Uterus (tissue), 4 donors: ENCODE data around the gene FIBCD1. TPM values are rescaled to one million over a fixed set of nuclear protein-coding genes. Genes with fewer than 3 reads are reported as not detected.
"Not testable (repeated sequence)": the region's sequence is repeated elsewhere in the genome, so short reads cannot be mapped to it uniquely, and the experiment has no call there.

ENCODE experiments used
- DNase-seq, 2 donors: peaks; one replicate each; pipeline ENCODE4 v3.0.0-alpha.2; 2019 to 2020
- H3K27ac ChIP-seq, 2 donors: fragments of 200-600 bp; sonication (generic); 1 replicate in 1 of 2; 2 replicates in 1 of 2; pipeline ENCODE4 v1.5.1; 2016 to 2018
- H3K27me3 ChIP-seq, 2 donors: fragments of 200-600 bp; sonication (generic); one replicate each; pipeline ENCODE4 v1.5.1; 2018 to 2019; ENCODE audit warnings: control low read depth in 1 of 2
- H3K36me3 ChIP-seq, 2 donors: fragments of 200-600 bp; sonication (generic); one replicate each; pipeline ENCODE4 v1.5.1; 2019; ENCODE audit warnings: control low read depth in 1 of 2
- H3K4me1 ChIP-seq, 2 donors: fragments of 200-600 bp; sonication (generic); one replicate each; pipeline ENCODE4 v1.5.1; 2018 to 2019; ENCODE audit warnings: control low read depth in 1 of 2
- H3K4me3 ChIP-seq, 2 donors: fragments of 200-600 bp; sonication (generic); 1 replicate in 1 of 2; 2 replicates in 1 of 2; pipeline ENCODE4 v1.5.1; 2018 to 2019; ENCODE audit warnings: mild to moderate bottlenecking in 1 of 2
- H3K9me3 ChIP-seq, 2 donors: fragments of 200-600 bp; sonication (generic); one replicate each; pipeline ENCODE4 v1.5.1; 2019; ENCODE audit warnings: control low read depth in 1 of 2
- CTCF ChIP-seq, 4 experiments: fragments of 200-600 bp in 2 of 4; fragments of 450-650 bp in 2 of 4; sonication (generic) in 2 of 4; IDR thresholded peaks; one replicate each; pipeline ENCODE4 v1.5.1; 2016 to 2019; ENCODE audit warnings: antibody characterized with exemption in 4 of 4, mild to moderate bottlenecking in 2 of 4, moderate library complexity in 1 of 4
- POLR2A ChIP-seq, 2 donors: fragments of 450-650 bp; IDR thresholded peaks; one replicate each; pipeline ENCODE4 v1.6.1; 2016; ENCODE audit warnings: antibody characterized with exemption in 2 of 2, mild to moderate bottlenecking in 1 of 2, moderate library complexity in 1 of 2
- intact Hi-C: fragments of 100-400 bp; cut with DNase I; formaldehyde crosslinking; loops from one replicate; pipeline ENCODE4 v1.15.1; 2023; ENCODE audit warnings: low total_unique reads
- total RNA-seq, 4 donors: library from RNA; depleted of rRNA in 3 of 4; stranded (reverse); fragments of >200 nt in 3 of 4; gene quantifications; one replicate each; pipeline versions ENCODE4 v1.1.0 to v1.2.4, GENCODE V29; 2014 to 2023
- donor health status: DM: yes; HTN: yes; CAD: no.

FIBCD1 gene
- total RNA-seq, 4 donors from 2014 or later: 0.29 TPM; not detected in 3

- H3K36me3 ChIP-seq: no peaks in the 10 kb centered on the region
- TF ChIP-seq POLR2A (IDR thresholded peaks at IDR 0.05) (no peak), CTCF (IDR thresholded peaks at IDR 0.05) (no peak)
- intact Hi-C loops: no loop called here
- no peak overlapping the region for H3K4me3 ChIP-seq
- no peak for DNase-seq
- no peak overlapping the region for H3K27ac ChIP-seq
- H3K4me1 ChIP-seq: no peaks in the 10 kb centered on the region
- H3K9me3 ChIP-seq: no peaks in the 10 kb centered on the region
- peaks cover 0 to 7% of the 10 kb centered on the region in 2 donors for H3K27me3 ChIP-seq
Observed at GRCh38 chr9:130956636-130957450, 17.8 kb upstream of the FIBCD1 start.

GRCh38 chr9:130955947-130956621 lies 17.0 kb upstream of the FIBCD1 start:
- no peaks in the 10 kb centered on the region for H3K4me1 ChIP-seq
- no peak overlapping the region for H3K27ac ChIP-seq
- peaks cover 0 to 7% of the 10 kb centered on the region in 2 donors for H3K27me3 ChIP-seq
- TF ChIP-seq CTCF (IDR thresholded peaks at IDR 0.05): no peak
- no peak for TF ChIP-seq POLR2A (IDR thresholded peaks at IDR 0.05)
- H3K4me3 ChIP-seq: no peak overlapping the region
- no peak for DNase-seq
- intact Hi-C loops: no loop called here
- no peaks in the 10 kb centered on the region for H3K9me3 ChIP-seq
- no peaks in the 10 kb centered on the region for H3K36me3 ChIP-seq

- H3K36me3 ChIP-seq, H3K9me3 ChIP-seq, intact Hi-C loops, H3K4me3 ChIP-seq, H3K4me1 ChIP-seq, H3K27me3 ChIP-seq, H3K27ac ChIP-seq, DNase-seq: not testable (repeated sequence)
Observed at GRCh38 chr9:130954925-130955324, 15.9 kb upstream of the FIBCD1 start.

- DNase-seq: no peak
- no peaks in the 10 kb centered on the region for H3K36me3 ChIP-seq
- no peak overlapping the region for H3K4me3 ChIP-seq
- H3K27me3 ChIP-seq: peaks cover 0 to 7% of the 10 kb centered on the region in 2 donors
- intact Hi-C loops: no loop called here
- no peak for TF ChIP-seq POLR2A (IDR thresholded peaks at IDR 0.05)
- TF ChIP-seq CTCF (IDR thresholded peaks at IDR 0.05): no peak
- no peaks in the 10 kb centered on the region for H3K4me1 ChIP-seq
- no peak overlapping the region for H3K27ac ChIP-seq
- H3K9me3 ChIP-seq: no peaks in the 10 kb centered on the region
Observed at GRCh38 chr9:130954317-130954716, 15.3 kb upstream of the FIBCD1 start.

GRCh38 chr9:130952065-130952762 lies 13.2 kb upstream of the FIBCD1 start:
- no peak for DNase-seq
- TF ChIP-seq POLR2A (IDR thresholded peaks at IDR 0.05) (no peak), CTCF (IDR thresholded peaks at IDR 0.05) (no peak)
- H3K4me1 ChIP-seq: no peaks in the 10 kb centered on the region
- H3K4me3 ChIP-seq: no peak overlapping the region
- no peaks in the 10 kb centered on the region for H3K9me3 ChIP-seq
- H3K27me3 ChIP-seq: peaks cover 0 to 7% of the 10 kb centered on the region in 2 donors
- H3K27ac ChIP-seq: no peak overlapping the region
- intact Hi-C loops: no loop called here
- H3K36me3 ChIP-seq: no peaks in the 10 kb centered on the region
